Activated CD4-positive, alpha-beta T cell treated with anti-CD3 and anti-CD28 coated beads, Interleukin-2, amount 50 U/mL, for 24 hours (primary cell): ENCODE results near the gene TCF12.

Experiments
- DNase-seq, 2 donors: peaks; one replicate each; pipeline ENCODE4 v3.0.0-alpha.2; 2020; ENCODE audit warnings: low read depth in 1 of 2, low spot score in 1 of 2

TCF12 gene

DNA sequence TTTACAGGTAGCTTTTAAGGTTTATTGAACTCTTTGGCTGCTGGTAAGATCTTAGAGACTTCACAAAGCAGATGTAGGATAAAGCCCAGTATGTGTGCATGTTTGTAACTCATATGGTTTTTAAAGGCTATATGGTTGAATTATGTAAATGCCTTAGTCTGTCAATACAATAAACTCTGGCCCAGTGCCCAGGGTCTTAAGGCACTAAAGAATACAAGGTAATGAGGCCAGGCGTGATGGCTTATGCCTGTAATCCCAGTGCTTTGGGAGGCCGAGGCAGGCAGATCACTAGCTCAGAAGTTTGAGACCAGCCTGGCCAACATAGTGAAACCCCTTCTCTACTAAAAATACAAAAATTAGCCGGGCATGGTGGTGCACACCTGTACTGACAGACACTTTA lies 287.6 kb downstream of the TCF12 start:
- DNase-seq = no peak

DNA sequence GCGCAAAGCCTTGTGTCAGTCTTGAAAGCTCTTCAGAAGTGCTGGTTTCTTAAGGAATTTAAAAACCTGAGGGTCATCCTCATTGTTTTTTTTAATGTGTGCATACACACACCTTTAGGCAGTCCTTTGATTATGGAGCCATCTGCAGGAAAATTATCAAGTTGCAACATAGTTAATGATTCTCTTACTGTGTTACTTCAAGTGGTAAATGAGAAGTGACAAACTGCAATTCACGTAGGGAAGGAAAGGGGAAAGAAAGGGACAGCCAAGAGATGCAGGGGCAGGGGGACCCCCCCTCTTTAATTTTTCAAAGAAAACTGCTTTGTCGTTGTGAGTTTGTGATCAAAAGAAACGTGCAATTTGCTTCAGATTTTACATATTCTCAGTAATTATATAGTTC lies 295.4 kb downstream of the TCF12 start:
- DNase-seq = no peak

DNA sequence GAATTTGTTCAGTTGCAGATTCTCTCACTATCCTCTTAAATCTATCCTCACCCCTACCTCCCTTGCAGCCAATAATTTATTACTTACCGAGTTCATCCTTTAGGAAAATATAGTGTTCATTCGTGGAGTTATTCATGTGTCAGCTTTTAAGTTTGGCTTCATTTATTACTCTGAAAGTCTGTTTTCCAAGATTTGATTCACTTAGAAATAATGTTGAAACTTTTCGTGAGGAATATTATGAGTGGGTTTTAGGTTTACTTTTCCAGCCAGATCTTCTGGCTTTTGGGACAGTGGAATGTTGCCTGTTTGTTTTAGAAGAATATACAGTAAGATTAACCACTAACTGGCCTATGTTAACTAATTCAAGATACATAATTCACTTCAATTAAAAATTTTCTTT lies 296.9 kb downstream of the TCF12 start:
- DNase-seq = no peak

DNA sequence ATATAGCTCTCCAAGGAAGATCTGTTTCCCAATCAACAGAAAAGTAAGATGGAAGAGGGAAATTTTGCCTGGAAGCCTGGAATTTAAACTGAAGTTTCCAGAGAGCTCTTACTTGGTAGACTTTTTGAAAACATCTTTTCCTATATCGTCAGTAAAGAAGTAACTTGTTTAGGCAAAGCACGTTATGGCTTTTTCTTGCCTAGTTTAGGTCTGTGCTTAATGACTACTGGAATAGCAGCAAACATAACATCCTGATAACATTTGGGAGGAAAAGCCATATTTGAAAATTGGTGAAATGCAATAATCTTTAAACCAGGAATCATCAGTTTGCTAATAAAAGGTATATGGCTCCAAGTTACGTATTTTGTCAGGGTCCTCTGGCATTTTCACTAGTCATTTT lies 297.4 kb downstream of the TCF12 start:
- no peak for DNase-seq

DNA sequence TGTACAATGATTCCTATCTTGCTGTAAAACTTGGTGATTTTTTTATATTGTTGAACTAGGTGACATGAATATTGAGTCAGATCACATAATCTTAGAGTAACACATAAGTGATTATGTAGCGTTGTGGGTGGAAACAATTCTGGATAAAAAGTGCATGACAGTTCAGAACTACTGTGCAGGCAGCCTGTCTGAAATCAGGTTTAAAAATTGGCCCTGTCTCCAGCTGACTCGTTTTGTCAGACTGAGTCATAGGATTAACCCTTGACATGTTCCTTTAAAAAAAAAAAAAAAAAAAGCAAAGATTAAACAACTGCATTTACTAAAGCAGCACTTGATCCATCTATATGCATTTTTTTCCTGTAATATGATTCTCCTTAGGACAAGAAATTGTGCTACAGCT lies 297.8 kb downstream of the TCF12 start:
- no peak for DNase-seq

DNA sequence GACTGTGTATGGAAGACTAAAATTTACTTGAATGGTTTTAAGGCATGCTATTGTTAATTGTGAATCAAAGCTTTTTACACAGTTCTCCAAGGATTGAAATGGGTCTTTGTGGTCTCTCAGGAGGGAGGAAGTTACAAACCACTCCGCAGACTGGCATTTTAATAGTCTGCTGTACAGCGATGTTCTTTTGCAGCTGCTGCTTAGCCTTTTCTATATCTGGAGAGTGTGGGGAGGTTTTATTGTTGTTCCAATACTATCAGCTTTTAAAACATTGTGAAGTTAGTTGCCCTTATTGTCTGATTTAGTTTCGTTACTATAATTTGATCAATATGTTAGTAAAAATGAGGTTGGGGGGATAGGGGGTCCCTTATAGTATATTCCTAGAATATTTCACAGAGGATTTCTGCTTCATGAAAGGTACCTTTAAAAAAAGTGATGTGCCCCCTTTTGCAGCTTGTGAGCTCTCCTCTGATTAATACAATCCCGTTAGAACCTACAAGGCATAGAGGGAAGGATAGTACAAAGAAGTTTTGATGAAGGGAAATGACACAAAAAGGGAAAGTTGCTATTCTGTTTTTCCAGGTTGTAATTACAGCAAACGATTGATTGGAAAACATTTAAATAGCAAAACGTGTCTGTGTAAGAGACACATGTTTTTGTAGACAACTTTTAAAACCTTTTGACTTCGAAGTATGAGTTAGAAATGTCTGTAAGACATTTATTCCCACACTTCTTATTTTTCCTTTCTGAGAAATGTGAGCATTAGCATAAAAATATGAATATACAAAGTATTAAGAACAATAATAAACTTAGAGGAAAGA lies 299.5 kb downstream of the TCF12 start:
- DNase-seq = no peak

DNA sequence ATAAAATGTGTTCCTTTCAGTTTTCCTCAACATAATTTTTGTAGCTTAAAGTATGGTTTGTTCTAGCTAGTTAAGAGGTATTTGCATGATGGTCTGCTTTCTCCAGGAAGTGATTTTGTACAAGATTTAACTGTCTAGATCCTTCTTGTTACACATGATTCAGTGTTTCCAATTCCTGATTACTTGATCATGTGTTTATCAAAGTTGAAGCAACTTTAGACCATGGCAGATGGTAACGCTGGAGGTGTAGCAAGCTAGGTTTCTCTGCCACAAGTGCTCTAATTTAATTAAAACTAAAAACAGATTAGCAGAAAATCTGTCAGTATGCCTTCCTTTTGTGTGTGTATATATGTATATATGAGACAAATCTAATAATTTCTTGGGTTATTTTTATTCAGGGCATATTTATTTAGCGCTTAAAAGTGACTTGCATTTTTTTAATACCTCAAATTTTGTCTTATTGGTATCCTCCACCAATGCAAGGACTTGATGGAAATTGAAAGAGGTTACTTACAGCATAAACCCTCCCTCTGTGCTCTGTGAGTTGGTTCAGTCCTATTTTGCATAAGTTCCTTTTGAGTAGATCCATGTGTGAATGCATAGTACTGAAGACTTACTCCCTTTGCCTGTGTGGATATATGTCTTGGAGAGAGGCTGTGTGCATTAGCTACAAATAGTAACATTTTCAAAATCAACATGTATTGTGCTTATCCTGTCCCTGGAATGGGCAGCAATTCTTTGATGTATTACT lies 300.6 kb downstream of the TCF12 start:
- DNase-seq = no peak

DNA sequence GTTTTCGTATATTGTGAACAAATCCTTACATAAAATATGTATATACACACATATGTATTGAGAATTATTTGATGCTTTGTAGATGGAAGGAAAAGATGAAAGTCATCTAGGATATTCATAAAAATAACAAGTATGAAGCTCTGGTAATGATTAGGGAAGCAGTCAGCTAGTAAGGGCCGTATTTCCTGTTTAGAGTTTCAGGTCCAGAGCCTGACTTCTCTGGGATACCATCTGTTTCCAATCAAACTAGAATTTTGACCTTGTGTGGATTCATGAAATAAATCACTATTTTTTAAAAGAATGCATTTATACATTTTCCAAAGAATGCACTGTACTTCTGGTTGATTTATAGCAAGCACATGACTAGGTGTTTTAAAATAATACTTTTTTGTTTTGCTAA lies 301.8 kb downstream of the TCF12 start:
- DNase-seq = no peak

DNA sequence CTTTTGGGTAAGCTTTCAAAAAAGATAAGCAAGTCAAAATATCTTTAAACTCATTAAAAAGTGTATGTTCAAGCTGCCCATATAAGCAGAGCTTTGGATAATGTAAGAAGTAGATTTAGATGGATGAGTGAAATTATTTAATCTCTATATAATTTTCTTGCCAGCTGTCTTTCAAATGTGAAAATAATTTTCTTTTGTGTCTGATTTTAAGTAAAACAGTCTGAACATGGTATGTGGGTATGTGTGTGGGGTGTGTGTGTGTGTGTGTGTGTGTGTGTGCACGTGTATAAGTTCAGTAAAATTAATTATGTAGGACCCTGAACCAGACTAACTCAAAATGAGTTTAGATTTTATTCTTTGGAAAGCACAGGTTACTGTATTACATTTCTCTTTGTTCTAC lies 302.7 kb downstream of the TCF12 start:
- no peak for DNase-seq

DNA sequence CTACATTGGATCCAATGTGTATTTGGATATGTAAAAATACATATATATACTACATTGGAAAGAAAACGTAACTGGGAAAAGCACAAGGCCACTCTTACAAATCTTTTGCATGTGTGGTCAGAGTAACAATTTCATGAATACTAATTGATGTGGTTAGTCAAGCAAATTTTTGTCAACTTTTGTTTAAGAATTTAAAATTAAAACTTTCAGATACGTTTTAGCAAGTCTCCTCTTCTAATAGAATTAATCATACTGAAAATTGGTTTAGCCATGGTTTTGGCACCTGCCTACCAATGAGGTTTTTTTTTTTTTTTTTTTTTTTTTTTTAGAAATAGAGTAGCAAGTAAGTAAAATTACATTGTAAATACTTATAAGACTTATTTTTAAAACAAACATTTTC lies 304.9 kb downstream of the TCF12 start:
- no peak for DNase-seq

DNA sequence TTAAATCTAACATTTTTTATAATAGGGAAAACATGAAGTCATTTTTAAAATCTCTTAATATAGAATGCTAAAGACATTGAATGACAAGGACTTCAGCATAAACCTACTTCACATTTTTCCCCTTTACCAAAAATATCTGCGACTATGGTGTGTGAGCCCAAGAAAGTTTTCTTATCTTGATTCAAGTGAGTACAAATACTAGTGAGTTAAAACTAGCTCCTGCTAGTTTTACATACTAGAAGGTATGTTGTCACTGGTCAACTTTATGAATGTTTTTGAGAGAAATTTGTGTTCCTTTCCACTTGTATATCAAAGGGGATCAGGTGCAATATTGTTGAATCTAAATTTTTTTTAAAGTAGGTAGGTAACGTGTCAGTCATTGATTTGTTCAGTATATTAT lies 305.4 kb downstream of the TCF12 start:
- no peak for DNase-seq

DNA sequence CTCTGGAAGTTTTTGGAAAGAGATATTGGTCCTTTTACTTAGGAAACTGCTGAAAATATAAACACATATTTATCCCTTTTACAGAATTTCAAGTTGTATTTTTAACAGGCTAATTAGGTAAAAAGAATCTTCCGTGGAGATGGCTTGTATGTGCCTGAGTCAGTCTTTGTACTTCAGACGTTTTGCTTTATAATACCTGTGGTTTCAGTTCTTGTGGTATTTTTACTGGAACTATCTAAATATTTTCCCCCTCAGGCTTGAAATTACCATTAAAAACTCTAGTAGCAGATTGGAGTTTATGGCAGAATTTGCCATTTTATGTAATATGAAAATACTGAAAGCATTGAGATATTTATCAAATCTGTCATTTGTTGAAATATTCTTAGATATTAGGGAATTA lies 306.2 kb downstream of the TCF12 start:
- DNase-seq = no peak

DNA sequence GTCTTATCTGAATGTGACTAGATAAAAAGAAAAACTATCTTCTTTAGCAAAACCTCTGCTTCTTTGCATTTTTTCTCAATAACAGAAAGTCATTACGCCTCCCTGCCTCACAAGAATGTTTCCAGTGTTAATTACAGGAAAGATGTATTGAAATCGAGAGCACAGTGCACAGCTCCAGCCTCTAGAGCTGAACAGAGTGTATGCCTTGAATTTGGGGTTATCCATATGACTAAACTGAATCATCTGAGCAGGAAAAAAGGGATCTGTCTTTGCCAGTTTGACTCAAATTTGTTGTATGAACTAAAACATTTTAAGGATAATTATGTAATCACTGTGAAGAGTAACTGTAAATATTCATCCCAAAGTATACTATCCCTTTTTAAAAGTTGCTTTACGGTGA lies 308.7 kb downstream of the TCF12 start:
- no peak for DNase-seq

DNA sequence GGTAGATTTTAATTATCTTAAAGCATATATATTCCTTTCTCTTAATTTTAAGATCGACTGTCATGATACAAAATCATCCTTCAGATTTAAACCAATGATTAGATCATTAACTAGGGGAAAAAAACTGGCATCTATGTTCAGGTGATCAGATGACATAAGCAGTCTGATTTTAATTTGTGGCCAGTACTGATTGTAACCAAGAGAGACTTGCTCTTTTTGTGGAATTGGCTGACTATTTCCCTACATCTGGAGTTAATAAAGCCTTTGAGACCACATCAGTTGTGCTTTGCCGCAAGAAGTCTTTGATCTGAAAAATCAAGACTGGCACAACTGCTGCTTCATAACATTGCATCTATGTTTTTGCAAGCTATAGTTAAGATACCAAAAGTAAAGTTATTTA lies 309.5 kb downstream of the TCF12 start:
- no peak for DNase-seq

DNA sequence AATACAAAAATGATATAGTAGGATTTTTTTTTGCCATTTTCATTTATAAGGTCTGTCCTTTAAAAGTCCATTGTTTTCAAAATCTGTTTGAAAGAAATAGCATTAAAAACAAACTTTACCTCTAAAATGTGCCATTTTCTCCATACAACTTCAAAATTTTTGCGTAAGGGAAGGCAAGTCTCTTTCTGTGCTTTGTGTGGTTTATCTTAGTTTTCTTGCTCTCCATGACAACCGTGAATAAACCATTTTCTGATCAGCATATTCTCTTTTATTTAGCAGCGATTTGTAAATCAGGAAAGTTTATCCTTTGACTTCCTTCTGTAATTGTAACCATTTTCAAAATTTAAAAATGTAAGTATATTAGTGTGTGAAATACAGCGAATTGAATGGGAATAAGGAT lies 310.0 kb downstream of the TCF12 start:
- no peak for DNase-seq

DNA sequence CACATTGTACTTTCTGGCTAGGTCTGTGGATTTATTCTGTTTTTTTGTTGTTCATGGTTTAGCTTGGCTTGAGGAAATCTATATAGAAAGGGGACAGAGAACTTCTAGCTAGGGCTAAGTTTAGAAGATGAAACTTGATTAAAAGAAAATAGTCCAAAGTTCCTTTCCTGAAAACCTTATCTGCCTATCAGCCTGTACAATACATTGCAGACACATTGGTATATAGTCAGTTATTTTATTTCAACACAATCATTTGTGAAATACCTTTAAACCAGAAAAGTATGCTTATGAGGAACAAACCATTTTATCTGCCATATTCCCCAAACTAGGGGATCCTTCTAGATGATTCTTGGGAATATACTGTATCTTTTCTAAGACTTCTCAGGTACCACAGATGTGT lies 310.6 kb downstream of the TCF12 start:
- no peak for DNase-seq

DNA sequence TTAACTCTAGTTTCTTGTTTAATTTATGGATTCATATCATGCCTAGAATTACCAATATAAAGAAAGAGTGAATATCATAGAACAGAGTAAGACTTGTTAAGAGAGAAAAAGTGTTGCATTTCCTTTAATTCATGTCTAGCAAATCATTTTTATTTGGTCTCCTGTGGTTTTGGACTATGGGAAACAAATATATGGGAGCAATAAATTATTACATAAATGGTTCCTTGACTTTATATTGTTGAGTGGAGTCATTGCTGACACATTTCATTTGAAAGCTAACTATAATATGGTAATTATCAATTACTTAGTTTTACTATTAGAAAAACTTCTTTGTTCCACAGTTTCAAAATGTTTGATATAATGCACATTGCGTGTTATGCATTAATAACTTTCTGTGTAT lies 313.1 kb downstream of the TCF12 start:
- no peak for DNase-seq

DNA sequence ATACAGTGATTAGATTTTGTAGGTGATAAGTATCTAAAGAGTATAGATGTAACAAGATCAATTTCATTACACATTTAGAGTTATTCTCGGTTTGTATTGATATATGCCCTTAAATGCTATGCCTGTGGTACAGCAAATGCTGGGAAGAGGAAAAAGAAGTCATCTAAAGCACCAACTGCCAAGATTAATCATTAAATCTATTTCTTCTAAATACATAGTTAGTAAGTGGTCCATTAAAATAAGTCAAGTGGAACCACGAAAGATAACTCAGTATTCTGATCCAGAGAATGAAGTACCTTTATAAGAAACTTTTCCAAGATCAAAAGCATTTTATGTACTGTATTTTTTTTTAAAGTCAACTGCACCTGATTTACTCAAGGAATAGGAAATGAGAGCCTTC lies 315.7 kb downstream of the TCF12 start:
- no peak for DNase-seq

DNA sequence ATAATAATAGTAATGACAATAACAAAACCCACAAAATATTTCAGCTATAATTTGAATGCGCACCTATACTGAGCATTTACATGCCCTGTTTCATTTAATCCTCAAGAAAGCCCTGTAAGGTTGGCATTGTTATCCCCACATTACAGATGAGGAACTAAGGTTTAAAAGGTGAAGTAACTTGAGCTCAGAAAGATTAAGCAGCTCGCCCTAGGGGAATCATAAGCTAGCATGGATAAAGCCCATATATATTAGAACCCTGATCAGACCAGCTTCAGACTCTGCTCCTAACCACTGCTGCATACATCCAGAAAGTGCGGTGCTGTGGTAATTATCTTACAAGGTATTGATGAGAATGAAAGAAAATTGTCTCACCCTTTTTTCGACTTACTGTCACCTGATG lies 316.7 kb downstream of the TCF12 start:
- DNase-seq = no peak

DNA sequence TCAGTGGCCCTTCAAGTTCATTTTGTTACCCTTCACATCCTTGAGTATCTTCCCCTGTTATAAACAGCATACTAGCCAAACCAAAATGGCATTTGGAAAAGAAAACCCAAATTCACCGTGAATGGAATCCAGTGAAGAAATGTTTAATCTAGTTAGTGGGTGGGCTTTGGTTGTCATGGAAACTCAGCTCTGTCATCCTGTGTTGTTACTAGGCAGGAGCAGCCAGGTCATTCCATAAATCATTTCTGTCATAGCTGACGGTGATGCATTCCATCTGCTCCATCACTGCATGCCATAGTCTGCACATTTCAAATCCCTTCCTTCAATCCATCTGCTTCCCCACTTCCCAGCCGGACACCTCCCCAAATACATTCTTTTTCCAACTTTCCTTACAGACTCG lies 317.4 kb downstream of the TCF12 start:
- DNase-seq = no peak

DNA sequence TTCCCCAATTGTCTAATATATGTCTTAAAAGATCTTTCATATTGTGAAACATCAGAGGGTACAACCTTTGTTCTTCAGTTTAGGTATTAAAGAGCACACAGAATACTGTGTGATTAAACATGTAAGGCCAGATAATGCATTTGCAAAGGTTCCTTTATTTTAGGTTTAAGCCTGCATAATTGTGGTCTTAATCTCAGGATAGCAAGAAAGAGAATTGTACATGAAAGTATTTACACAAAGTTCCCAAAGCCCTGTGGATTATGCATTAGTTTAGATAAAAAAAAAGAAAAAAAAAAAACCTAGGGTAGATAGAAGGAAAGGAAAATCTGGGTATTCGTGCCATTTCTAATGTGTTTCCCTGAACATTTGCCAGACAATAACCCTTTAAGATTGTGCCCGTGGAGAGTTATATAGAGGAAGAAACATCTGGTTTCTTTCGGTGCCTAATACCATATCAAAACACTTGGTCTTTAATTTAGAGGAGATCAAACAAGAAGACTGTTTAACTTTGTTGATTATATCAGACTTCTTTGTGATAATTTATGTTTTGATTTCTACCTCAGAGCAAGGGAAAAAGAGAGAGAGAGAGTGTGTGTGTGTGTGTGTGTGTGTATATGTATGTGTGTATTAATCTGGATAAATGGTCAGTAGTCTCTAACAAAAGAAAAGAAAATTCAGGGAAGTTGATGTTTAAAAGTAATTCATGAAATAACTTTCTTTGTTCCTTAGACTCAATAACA lies 318.3 kb downstream of the TCF12 start:
- no peak for DNase-seq

DNA sequence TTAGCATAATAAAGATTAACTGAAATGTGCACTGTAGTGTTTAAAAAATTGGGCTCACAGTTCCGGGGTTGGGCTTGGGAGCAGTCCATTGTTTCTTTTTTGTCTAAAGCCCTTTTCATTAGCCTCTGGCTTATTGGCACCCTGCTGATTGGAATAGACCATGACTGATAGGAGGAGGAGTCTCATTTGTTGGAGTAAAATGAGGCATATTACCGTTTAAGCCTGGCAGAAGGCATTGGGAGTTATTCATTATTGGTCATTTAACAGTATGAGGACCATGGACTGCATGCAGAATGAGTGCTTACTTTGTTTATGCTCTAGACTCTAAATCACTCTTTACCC lies 318.8 kb downstream of the TCF12 start:
- DNase-seq = no peak
